ENCODE results near the gene PI4KB. TPM values are rescaled to one million over a fixed set of nuclear protein-coding genes. Genes with fewer than 3 reads are reported as not detected.

PI4KB gene
- total RNA-seq, 1 experiment from 2014 or later: 52.7 TPM

- TF ChIP-seq CTCF (IDR thresholded peaks at IDR 0.05; ENCODE audit: insufficient read depth in 1 of 2, low read depth in 1 of 2, low read length in 1 of 2, severe bottlenecking in 1 of 2, unreplicated experiment in 1 of 2): no peak
Measured at GRCh38 chr1:151292207-151293030, 34.8 kb downstream of the PI4KB start.

GRCh38 chr1:151290709-151291303 is 36.4 kb downstream of the PI4KB start:
- intact Hi-C loops (cut with micrococcal nuclease; ENCODE audit: unreplicated experiment): no loop called here
- no peaks in the 10 kb centered on the region for H3K27me3 Mint-ChIP-seq (ENCODE audit: insufficient read depth, unreplicated experiment)
- Histone ChIP-seq H3K4me3 (ENCODE audit: low read depth, low read length) (no peak overlapping the region), H3K9me3 (no peaks in the 10 kb centered on the region), H3K4me1 (no peaks in the 10 kb centered on the region), H3K27me3 (replicated peaks; ENCODE audit: control insufficient read depth, insufficient read depth, low read length) (no peaks in the 10 kb centered on the region), H3K36me3 (ENCODE audit: control insufficient read depth, insufficient read depth, low read length) (peaks cover 7% of the 10 kb centered on the region)
- H3K4me1 Mint-ChIP-seq (ENCODE audit: low read depth, unreplicated experiment): no peaks in the 10 kb centered on the region
- CTCF ChIA-PET: no interaction called here
- no peak for TF ChIP-seq CTCF (IDR thresholded peaks at IDR 0.05; ENCODE audit: insufficient read depth in 1 of 2, low read depth in 1 of 2, low read length in 1 of 2, severe bottlenecking in 1 of 2, unreplicated experiment in 1 of 2)
- POLR2A ChIA-PET: no interaction called here
- peaks cover 85% of the 10 kb centered on the region for H3K36me3 Mint-ChIP-seq (ENCODE audit: insufficient read depth, unreplicated experiment)
- no TSS peak for BruUV-seq (replicated peaks)
- DNase-seq: no peak
- H3K27ac Mint-ChIP-seq (ENCODE audit: unreplicated experiment): peak overlapping the region; percentile 48
- H3K9me3 Mint-ChIP-seq (ENCODE audit: unreplicated experiment): no peaks in the 10 kb centered on the region
- no peak overlapping the region for H3K4me3 Mint-ChIP-seq (ENCODE audit: unreplicated experiment)

More at GRCh38 chr1:151292207-151293030, 34.8 kb downstream of the PI4KB start:
- POLR2A ChIA-PET: no interaction called here
- no peak overlapping the region for H3K4me3 Mint-ChIP-seq (ENCODE audit: unreplicated experiment)
- DNase-seq: no peak
- peaks cover 3% of the 10 kb centered on the region for H3K36me3 ChIP-seq (ENCODE audit: control insufficient read depth, insufficient read depth, low read length)
- no peaks in the 10 kb centered on the region for H3K9me3 Mint-ChIP-seq (ENCODE audit: unreplicated experiment)
- CTCF ChIA-PET: interaction anchor here (1.1 kb wide), 1 partner anchor 49 kb away, joined by 4 read pairs; no protein-coding TSS in a partner anchor
- H3K4me3 ChIP-seq (ENCODE audit: low read depth, low read length): no peak overlapping the region
- intact Hi-C loops (cut with micrococcal nuclease; ENCODE audit: unreplicated experiment): no loop called here
- no peaks in the 10 kb centered on the region for H3K4me1 Mint-ChIP-seq (ENCODE audit: low read depth, unreplicated experiment)
- H3K9me3 ChIP-seq: no peaks in the 10 kb centered on the region
- H3K27me3 Mint-ChIP-seq (ENCODE audit: insufficient read depth, unreplicated experiment): no peaks in the 10 kb centered on the region
- H3K27me3 ChIP-seq (replicated peaks; ENCODE audit: control insufficient read depth, insufficient read depth, low read length): no peaks in the 10 kb centered on the region
- H3K36me3 Mint-ChIP-seq (ENCODE audit: insufficient read depth, unreplicated experiment): peaks cover 78% of the 10 kb centered on the region
- H3K4me1 ChIP-seq: no peaks in the 10 kb centered on the region
- H3K27ac Mint-ChIP-seq (ENCODE audit: unreplicated experiment): no peak overlapping the region
- BruUV-seq (replicated peaks): TSS peak; percentile 19

GRCh38 chr1:151289991-151290708 is 37.1 kb downstream of the PI4KB start:
- no TSS peak for BruUV-seq (replicated peaks)
- POLR2A ChIA-PET: no interaction called here
- intact Hi-C loops (cut with micrococcal nuclease; ENCODE audit: unreplicated experiment): no loop called here

More at GRCh38 chr1:151289991-151290708, 37.1 kb downstream of the PI4KB start:
- Mint-ChIP-seq H3K36me3 (ENCODE audit: insufficient read depth, unreplicated experiment) (peaks cover 90% of the 10 kb centered on the region), H3K27ac (ENCODE audit: unreplicated experiment) (peak overlapping the region; percentile 48), H3K27me3 (ENCODE audit: insufficient read depth, unreplicated experiment) (no peaks in the 10 kb centered on the region), H3K4me3 (ENCODE audit: unreplicated experiment) (no peak overlapping the region), H3K4me1 (ENCODE audit: low read depth, unreplicated experiment) (no peaks in the 10 kb centered on the region), H3K9me3 (ENCODE audit: unreplicated experiment) (no peaks in the 10 kb centered on the region)
- Histone ChIP-seq H3K36me3 (ENCODE audit: control insufficient read depth, insufficient read depth, low read length) (peaks cover 7% of the 10 kb centered on the region), H3K27me3 (replicated peaks; ENCODE audit: control insufficient read depth, insufficient read depth, low read length) (no peaks in the 10 kb centered on the region), H3K4me3 (ENCODE audit: low read depth, low read length) (no peak overlapping the region), H3K9me3 (no peaks in the 10 kb centered on the region), H3K4me1 (no peaks in the 10 kb centered on the region)
- no peak for DNase-seq
- TF ChIP-seq CTCF (IDR thresholded peaks at IDR 0.05; ENCODE audit: insufficient read depth in 1 of 2, low read depth in 1 of 2, low read length in 1 of 2, severe bottlenecking in 1 of 2, unreplicated experiment in 1 of 2): no peak
- CTCF ChIA-PET: no interaction called here

Data from Caco-2 (cell line).